Measurements from ENCODE around the gene SERPINB13. TPM values are rescaled to one million over a fixed set of nuclear protein-coding genes. Genes with fewer than 3 reads are reported as not detected.

The SERPINB13 gene
- total RNA-seq, 6 experiments from 2014 or later = not detected

DNA sequence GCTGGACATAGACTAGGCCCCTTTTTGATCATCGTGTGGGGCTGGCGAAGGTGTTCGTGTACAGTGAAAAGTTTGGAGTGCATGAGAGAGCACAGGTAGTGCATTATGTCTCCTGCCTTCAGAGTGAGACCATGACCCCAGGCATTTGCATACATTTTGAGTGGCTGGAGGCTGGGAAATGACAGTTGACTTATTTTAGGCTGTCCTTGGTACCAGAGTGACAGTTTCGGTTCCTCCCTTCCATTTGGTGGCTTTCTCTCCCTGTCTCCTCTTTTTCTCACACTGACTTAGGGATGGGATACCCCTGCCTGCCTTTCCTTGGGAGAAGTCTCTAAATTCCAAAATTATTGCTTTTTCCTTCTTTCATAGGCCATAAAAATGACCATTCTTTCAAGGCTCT lies 24.9 kb upstream of the SERPINB13 start:
- Mint-ChIP-seq H3K36me3 (ENCODE audit: low read depth) (no peaks in the 10 kb centered on the region), H3K27me3 (ENCODE audit: insufficient read depth) (peaks cover 2% of the 10 kb centered on the region; the same call in 1 of the 2 replicates)
- DNase-seq = no peak

DNA sequence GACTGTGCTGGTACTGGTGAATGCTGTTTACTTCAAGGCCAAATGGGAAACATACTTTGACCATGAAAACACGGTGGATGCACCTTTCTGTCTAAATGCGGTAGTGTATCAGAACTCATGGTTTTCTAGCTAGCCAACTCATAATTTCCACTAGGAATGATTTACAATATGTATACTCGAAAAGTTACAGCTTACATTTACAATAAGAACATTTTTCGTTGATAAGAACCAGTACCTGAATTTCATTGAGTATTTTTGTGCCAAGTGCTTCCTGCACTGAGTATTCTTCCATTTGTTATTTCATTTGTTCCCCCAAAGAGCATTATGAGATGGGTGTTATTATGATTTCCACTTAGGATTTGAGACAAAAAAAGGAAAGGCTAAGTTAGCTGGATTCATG lies 23.1 kb upstream of the SERPINB13 start:
- TF ChIP-seq, protein P1, sequence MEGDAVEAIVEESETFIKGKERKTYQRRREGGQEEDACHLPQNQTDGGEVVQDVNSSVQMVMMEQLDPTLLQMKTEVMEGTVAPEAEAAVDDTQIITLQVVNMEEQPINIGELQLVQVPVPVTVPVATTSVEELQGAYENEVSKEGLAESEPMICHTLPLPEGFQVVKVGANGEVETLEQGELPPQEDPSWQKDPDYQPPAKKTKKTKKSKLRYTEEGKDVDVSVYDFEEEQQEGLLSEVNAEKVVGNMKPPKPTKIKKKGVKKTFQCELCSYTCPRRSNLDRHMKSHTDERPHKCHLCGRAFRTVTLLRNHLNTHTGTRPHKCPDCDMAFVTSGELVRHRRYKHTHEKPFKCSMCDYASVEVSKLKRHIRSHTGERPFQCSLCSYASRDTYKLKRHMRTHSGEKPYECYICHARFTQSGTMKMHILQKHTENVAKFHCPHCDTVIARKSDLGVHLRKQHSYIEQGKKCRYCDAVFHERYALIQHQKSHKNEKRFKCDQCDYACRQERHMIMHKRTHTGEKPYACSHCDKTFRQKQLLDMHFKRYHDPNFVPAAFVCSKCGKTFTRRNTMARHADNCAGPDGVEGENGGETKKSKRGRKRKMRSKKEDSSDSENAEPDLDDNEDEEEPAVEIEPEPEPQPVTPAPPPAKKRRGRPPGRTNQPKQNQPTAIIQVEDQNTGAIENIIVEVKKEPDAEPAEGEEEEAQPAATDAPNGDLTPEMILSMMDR (IDR thresholded peaks at IDR 0.05) = no peak
- H3K4me1 Mint-ChIP-seq (ENCODE audit: low read depth) = peaks cover 7% of the 10 kb centered on the region; the same call in 1 of the 2 replicates
- H3K27ac Mint-ChIP-seq = no peak overlapping the region
- no peaks in the 10 kb centered on the region for H3K9me3 Mint-ChIP-seq
- H3K36me3 Mint-ChIP-seq (ENCODE audit: low read depth) = no peaks in the 10 kb centered on the region
- peaks cover 2% of the 10 kb centered on the region; the same call in 1 of the 2 replicates for H3K27me3 Mint-ChIP-seq (ENCODE audit: insufficient read depth)
- no peak for DNase-seq
- no peak overlapping the region for H3K4me3 Mint-ChIP-seq

More for the DNA sequence above, 24.9 kb upstream of the SERPINB13 start:
- Mint-ChIP-seq H3K9me3 (no peaks in the 10 kb centered on the region), H3K27ac (no peak overlapping the region), H3K4me3 (no peak overlapping the region), H3K4me1 (ENCODE audit: low read depth) (peaks cover 3% of the 10 kb centered on the region; the same call in 1 of the 2 replicates)
- TF ChIP-seq, protein P1 (IDR thresholded peaks at IDR 0.05) = no peak

DNA sequence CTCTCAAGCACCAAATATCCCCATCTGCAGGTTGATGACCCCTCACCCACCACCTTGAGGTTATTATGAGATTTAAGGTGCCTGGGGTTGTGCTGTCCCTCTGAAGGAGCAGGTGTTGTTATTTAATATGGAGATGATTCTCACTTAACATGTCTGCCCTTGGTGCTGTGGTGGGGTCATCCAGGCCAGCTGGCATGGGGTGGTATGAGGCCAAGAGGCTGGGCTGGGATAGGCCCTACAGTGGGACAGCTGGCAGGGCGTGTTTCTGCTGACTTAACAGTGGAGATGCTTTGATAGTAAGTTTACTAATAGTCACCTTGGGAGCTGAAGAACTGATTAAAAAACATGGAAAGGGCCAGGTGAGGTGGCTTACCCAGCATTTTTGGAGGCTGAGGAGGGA lies 22.6 kb upstream of the SERPINB13 start:
- no peak overlapping the region for H3K27ac Mint-ChIP-seq
- peaks cover 7% of the 10 kb centered on the region for H3K4me1 Mint-ChIP-seq (ENCODE audit: low read depth)
- no peaks in the 10 kb centered on the region for H3K9me3 Mint-ChIP-seq
- H3K4me3 Mint-ChIP-seq = no peak overlapping the region
- TF ChIP-seq, protein P1 (IDR thresholded peaks at IDR 0.05) = no peak
- no peak for DNase-seq
- no peaks in the 10 kb centered on the region for H3K36me3 Mint-ChIP-seq (ENCODE audit: low read depth)
- H3K27me3 Mint-ChIP-seq (ENCODE audit: insufficient read depth) = peaks cover 2% of the 10 kb centered on the region; the same call in 1 of the 2 replicates

DNA sequence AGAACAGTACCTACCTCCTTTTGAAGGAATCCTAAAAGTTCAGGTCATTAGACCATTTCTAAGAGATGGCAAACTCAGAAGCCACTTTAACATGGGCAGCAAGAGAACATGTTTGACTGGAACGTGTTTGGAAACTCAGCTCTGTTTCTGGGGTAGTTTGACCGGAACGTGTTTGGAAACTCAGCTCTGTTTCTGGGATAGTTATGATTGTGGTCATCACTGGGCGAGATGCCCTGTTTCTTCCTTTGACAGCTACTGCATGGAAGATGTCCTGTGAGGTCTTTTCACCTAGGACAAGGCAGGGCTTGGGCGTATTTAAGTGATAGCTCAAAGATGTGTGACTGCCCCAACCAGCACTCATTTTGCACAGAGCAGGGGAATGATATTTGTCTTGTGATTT lies 19.9 kb upstream of the SERPINB13 start:
- no peak overlapping the region for H3K4me3 Mint-ChIP-seq
- DNase-seq = no peak
- peaks cover 2% of the 10 kb centered on the region; the same call in 1 of the 2 replicates for H3K27me3 Mint-ChIP-seq (ENCODE audit: insufficient read depth)
- H3K9me3 Mint-ChIP-seq = no peaks in the 10 kb centered on the region
- H3K36me3 Mint-ChIP-seq (ENCODE audit: low read depth) = no peaks in the 10 kb centered on the region
- H3K4me1 Mint-ChIP-seq (ENCODE audit: low read depth) = peaks cover 29% of the 10 kb centered on the region
- H3K27ac Mint-ChIP-seq = no peak overlapping the region
- TF ChIP-seq, protein P1 (IDR thresholded peaks at IDR 0.05) = no peak

DNA sequence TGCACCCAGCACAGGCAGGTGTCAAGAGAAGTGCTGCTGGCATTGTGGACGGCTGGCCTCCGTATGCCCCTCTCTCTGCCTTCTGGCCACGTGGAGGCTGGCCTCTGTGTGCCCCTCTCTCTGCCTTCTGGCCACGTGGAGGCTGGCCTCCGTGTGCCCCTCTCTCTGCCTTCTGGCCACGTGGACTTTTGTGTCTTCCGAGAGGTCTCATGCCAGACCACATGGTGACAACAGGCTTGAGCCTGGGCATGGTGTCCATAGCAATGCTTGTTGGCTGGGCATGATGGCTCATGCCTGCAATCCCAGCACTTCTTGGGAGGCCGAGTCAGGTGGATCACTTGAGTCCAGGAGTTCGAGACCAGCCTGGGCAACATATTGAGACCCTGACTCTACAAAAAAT lies 19.3 kb upstream of the SERPINB13 start:
- Mint-ChIP-seq H3K4me3 (no peak overlapping the region), H3K27me3 (ENCODE audit: insufficient read depth) (peaks cover 2% of the 10 kb centered on the region; the same call in 1 of the 2 replicates), H3K4me1 (ENCODE audit: low read depth) (peaks cover 29% of the 10 kb centered on the region), H3K9me3 (no peaks in the 10 kb centered on the region), H3K27ac (no peak overlapping the region), H3K36me3 (ENCODE audit: low read depth) (no peaks in the 10 kb centered on the region)
- no peak for DNase-seq
- TF ChIP-seq, protein P1 (IDR thresholded peaks at IDR 0.05) = no peak

DNA sequence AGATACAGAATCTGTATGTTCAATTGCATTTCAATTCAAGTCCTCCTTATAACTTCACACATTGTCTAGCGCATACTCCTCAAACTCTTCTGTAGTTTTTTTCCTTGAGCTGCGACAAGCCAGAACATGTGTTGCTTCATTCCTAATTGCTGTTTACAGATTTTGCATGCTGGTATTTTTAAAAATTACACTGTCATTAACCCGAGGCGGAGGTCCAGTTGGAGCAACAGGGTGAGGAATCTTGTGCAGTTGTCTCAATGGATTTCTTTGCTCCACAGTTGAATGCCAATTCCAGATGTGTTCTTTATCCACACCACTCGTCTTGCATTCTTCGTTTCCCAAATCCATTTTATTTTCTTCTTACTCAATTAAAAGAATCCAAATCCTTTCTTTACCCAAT lies 16.4 kb upstream of the SERPINB13 start:
- no peak for DNase-seq
- no peak overlapping the region for H3K4me3 Mint-ChIP-seq

More for the DNA sequence above, 16.4 kb upstream of the SERPINB13 start:
- TF ChIP-seq, protein P1 (IDR thresholded peaks at IDR 0.05) = no peak
- Mint-ChIP-seq H3K9me3 (no peaks in the 10 kb centered on the region), H3K27me3 (ENCODE audit: insufficient read depth) (peaks cover 2% of the 10 kb centered on the region; the same call in 1 of the 2 replicates), H3K36me3 (ENCODE audit: low read depth) (no peaks in the 10 kb centered on the region), H3K27ac (no peak overlapping the region), H3K4me1 (ENCODE audit: low read depth) (peaks cover 35% of the 10 kb centered on the region)
